ENCODE measurements around the gene ABCA2.
A peak's percentile ranks its signal among the peaks of the same experiment; 100 is the strongest.

DNA sequence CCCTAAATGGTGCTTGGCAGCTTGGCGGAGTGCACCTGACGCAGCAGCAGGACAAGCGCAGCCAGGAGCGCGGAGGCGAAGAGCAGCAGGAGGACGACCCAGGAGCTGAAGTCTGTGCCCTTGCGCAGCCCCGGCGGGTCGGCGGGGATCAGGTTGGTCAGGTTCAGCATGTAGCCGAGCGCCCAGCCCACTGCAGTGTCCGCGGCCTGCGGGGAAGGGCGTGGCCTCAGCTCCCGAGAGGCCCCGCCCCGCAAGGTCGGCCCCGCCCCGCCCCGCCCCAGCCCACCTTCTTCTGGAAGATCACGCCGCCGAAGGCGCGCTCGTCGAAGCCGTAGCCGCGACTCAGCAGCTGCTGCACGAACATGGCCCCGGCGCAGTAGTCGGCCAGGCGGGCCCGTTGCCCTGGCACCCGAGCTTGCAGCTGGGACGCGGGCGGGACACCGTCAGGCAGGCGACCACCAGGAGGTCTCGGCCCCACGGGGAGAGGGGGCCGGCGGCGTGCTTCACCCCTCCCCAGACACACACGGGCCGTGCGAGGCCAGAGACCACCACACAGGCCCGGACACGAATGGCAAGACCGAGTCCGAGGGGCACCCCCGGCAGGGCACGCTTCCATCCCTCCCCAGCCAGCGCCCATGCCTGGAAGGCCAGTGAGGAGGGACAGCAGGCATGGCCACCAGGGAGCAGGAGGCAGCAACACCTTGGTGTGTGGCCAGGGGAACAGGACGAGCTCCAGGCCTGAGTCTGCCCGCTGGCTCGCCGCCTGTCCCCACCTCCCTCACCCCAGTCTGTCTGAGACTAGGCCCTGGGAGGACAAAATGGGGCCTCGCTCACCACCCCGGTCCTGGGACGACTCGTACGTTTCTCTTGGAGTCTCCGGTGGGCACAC, 20.9 kb upstream of the ABCA2 start:
- TF ChIP-seq, protein P1, sequence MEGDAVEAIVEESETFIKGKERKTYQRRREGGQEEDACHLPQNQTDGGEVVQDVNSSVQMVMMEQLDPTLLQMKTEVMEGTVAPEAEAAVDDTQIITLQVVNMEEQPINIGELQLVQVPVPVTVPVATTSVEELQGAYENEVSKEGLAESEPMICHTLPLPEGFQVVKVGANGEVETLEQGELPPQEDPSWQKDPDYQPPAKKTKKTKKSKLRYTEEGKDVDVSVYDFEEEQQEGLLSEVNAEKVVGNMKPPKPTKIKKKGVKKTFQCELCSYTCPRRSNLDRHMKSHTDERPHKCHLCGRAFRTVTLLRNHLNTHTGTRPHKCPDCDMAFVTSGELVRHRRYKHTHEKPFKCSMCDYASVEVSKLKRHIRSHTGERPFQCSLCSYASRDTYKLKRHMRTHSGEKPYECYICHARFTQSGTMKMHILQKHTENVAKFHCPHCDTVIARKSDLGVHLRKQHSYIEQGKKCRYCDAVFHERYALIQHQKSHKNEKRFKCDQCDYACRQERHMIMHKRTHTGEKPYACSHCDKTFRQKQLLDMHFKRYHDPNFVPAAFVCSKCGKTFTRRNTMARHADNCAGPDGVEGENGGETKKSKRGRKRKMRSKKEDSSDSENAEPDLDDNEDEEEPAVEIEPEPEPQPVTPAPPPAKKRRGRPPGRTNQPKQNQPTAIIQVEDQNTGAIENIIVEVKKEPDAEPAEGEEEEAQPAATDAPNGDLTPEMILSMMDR (IDR thresholded peaks at IDR 0.05; ENCODE audit: insufficient read depth, low read depth, low read length), result no peak
- peak; percentile 81 for TF ChIP-seq EZH2 (IDR thresholded peaks at IDR 0.05; ENCODE audit: insufficient read depth, low read length)
